ENCODE data around the gene CCDC187. TPM values are rescaled to one million over a fixed set of nuclear protein-coding genes. Genes with fewer than 3 reads are reported as not detected.

The CCDC187 gene
- total and polyA plus RNA-seq, 2 of the 8 experiments (the other 6 are each of a cell fraction or from before 2014, with no cell fraction given): 0.02 TPM; not detected in 1

DNA sequence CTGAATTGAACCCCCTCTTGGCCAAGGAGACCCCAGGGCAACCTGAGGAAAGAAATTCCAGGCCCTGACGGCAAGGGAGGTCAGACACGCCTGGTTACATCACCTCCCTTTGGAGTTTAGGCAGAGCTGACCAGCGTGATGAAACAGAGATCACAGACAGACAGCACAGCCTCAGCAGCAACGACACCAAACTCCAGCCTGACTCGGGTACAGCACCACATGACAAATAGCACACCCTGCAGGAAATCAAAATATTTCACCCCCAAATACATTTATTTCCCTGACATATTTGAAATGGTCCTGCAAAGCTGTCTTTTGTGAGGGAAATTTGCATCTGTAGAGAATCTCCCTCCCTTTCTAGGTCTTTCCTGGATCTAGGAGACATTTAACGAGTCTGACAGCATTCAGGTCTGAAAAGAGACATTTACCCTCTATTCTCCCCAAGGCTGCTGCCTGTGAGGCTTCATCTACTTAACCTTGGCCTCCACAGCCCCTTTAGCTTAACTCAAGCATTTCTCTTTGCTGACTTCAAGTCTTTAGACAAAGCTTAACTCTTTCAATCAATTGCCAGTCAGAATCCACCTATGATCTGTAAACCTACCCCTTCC, 60.9 kb downstream of the CCDC187 start:
- H3K4me1 ChIP-seq (replicated peaks in 1 of 4; ENCODE audit: control insufficient read depth in 3 of 4, insufficient read depth in 4 of 4, low read length in 3 of 4): peaks cover 3 to 20% (median 12%) of the 10 kb centered on the region in 4 experiments
- no peak overlapping the region for H3K23ac ChIP-seq (ENCODE audit: insufficient read length)
- no peak overlapping the region for H4K91ac ChIP-seq (replicated peaks; ENCODE audit: insufficient read length, low read length)
- no peak overlapping the region for H2AK5ac ChIP-seq (ENCODE audit: low read depth, low read length)
- no peak overlapping the region for H4K8ac ChIP-seq (ENCODE audit: extremely low read depth, insufficient read depth, low read length)
- H3K9ac ChIP-seq (replicated peaks in 1 of 4; ENCODE audit: extremely low read depth in 1 of 4, low read depth in 3 of 4, low read length in 3 of 4): 0 out of 7 replicates have a peak overlapping the region, but pooled peaks of 1 of the 4 experiments have one; percentile 12
- peak overlapping the region; percentile 86 to 98; a peak in 2 of 4 replicates for H3K4me2 ChIP-seq (ENCODE audit: insufficient read depth in 1 of 2, low read depth in 2 of 2, low read length in 2 of 2)
- no peak overlapping the region for H3K27ac ChIP-seq (ENCODE audit: low read depth, low read length)
- peaks cover 19 to 37% of the 10 kb centered on the region in 2 experiments for H4K20me1 ChIP-seq (replicated peaks in 1 of 2; ENCODE audit: control insufficient read depth in 1 of 2, insufficient read depth in 2 of 2, low read length in 2 of 2)
- peaks cover 11 to 71% of the 10 kb centered on the region in 2 experiments for H3K79me2 ChIP-seq (ENCODE audit: control insufficient read depth in 1 of 2, insufficient read depth in 2 of 2, low read length in 2 of 2)
- peak; percentile 8; a peak in 1 of 4 replicates for TF ChIP-seq RAD21 (IDR thresholded peaks at IDR 0.05 in 1 of 2, conservative IDR thresholded peaks at IDR 0.05 in 1 of 2; ENCODE audit: low read depth in 2 of 2, low read length in 2 of 2)
- no peak for TF ChIP-seq CHD1 (IDR thresholded peaks at IDR 0.05; ENCODE audit: low read depth, low read length)
- no peak for TF ChIP-seq POLR2A (IDR thresholded peaks at IDR 0.05; ENCODE audit: control extremely low read depth in 1 of 2, low read depth in 2 of 2, low read length in 2 of 2)
- TF ChIP-seq, protein P1, sequence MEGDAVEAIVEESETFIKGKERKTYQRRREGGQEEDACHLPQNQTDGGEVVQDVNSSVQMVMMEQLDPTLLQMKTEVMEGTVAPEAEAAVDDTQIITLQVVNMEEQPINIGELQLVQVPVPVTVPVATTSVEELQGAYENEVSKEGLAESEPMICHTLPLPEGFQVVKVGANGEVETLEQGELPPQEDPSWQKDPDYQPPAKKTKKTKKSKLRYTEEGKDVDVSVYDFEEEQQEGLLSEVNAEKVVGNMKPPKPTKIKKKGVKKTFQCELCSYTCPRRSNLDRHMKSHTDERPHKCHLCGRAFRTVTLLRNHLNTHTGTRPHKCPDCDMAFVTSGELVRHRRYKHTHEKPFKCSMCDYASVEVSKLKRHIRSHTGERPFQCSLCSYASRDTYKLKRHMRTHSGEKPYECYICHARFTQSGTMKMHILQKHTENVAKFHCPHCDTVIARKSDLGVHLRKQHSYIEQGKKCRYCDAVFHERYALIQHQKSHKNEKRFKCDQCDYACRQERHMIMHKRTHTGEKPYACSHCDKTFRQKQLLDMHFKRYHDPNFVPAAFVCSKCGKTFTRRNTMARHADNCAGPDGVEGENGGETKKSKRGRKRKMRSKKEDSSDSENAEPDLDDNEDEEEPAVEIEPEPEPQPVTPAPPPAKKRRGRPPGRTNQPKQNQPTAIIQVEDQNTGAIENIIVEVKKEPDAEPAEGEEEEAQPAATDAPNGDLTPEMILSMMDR (IDR thresholded peaks at IDR 0.05; ENCODE audit: control extremely low read depth in 1 of 3, insufficient read depth in 1 of 3, low read depth in 1 of 3, low read length in 3 of 3): peak in 1 of 3 experiments; percentile 2; a peak in 1 of 4 replicates
- DNase-seq (ENCODE audit: low read depth in 1 of 2, low spot score in 2 of 2) (no peak), FAIRE-seq (no peak)
- H2BK5ac ChIP-seq (ENCODE audit: low read depth, low read length): no peak overlapping the region
- CTCF ChIA-PET (ENCODE audit: partially characterized antibody): interaction anchor here (0.7 to 1.5 kb wide), 8 partner anchors 9 to 105 kb away, joined by 3 to 5 read pairs (median 4); no protein-coding TSS in a partner anchor
- H2BK20ac ChIP-seq (ENCODE audit: low read length): no peak overlapping the region
- no peak overlapping the region for H2AFZ ChIP-seq (ENCODE audit: low read length)
- 75% methylated on average over 6 of the region's 6 CpGs; no CpG with 5 or more reads in 1 of the 2 experiments for WGBS, 2 experiments (ENCODE audit: extremely low coverage in 1 of 2, insufficient coverage in 1 of 2, insufficient read length in 1 of 2, insufficient replicate concordance in 2 of 2, low coverage in 1 of 2, low lambda C conversion rate in 2 of 2, missing lambda C conversion rate in 1 of 2)
- H3K23me2 ChIP-seq (ENCODE audit: low read depth, low read length): no peaks in the 10 kb centered on the region; the same call in 1 of the 2 replicates
- H3K18ac ChIP-seq (ENCODE audit: extremely low read depth, low read length): no peak overlapping the region
- no peaks in the 10 kb centered on the region for H3K9me3 ChIP-seq (ENCODE audit: insufficient read depth in 2 of 2, low read depth in 1 of 2, low read length in 1 of 2)
- H3K36me3 ChIP-seq (ENCODE audit: control insufficient read depth in 2 of 4, insufficient read depth in 4 of 4, low read length in 3 of 4): peaks cover 0 to 3% (median 1%) of the 10 kb centered on the region in 4 experiments; a peak in 2 of 8 replicates
- peaks cover 30% of the 10 kb centered on the region for H3K79me1 ChIP-seq (ENCODE audit: low read depth, low read length)
- POLR2A ChIA-PET (ENCODE audit: partially characterized antibody): interaction anchor here (1.0 to 1.4 kb wide), 2 partner anchors 33 to 46 kb away, joined by 3 to 4 read pairs; no protein-coding TSS in a partner anchor
- no peak overlapping the region for H2BK120ac ChIP-seq (replicated peaks; ENCODE audit: low read depth, low read length)
- no peak overlapping the region for H2BK15ac ChIP-seq (ENCODE audit: low read length)
- no peak overlapping the region for H2BK12ac ChIP-seq (ENCODE audit: low read depth, low read length)
- no peak overlapping the region for H3K56ac ChIP-seq (replicated peaks; ENCODE audit: insufficient read length, low read depth, low read length)
- H3K14ac ChIP-seq (ENCODE audit: insufficient read length): no peak overlapping the region
- peaks cover 0 to 7% (median 1%) of the 10 kb centered on the region in 4 experiments; a peak in 4 of 7 replicates for H3K27me3 ChIP-seq (replicated peaks in 1 of 4; ENCODE audit: control insufficient read depth in 3 of 4, extremely low read depth in 1 of 4, insufficient read depth in 3 of 4, low read length in 3 of 4)
- no peak overlapping the region for H4K5ac ChIP-seq (ENCODE audit: insufficient read length, low read depth, low read length)
- no peak overlapping the region for H3K4ac ChIP-seq (replicated peaks; ENCODE audit: insufficient read length, low read depth, low read length)
- peak overlapping the region in 1 of 4 experiments; percentile 92; a peak in 1 of 8 replicates for H3K4me3 ChIP-seq (ENCODE audit: extremely low read depth in 1 of 4, insufficient read depth in 2 of 4, low read depth in 3 of 4, low read length in 4 of 4)
